Measurements from ENCODE around the gene WWOX.

- TF ChIP-seq CTCF (IDR thresholded peaks at IDR 0.05; ENCODE audit: insufficient read depth, low read depth, low read length) (no peak), EZH2 (IDR thresholded peaks at IDR 0.05; ENCODE audit: insufficient read depth, low read length) (no peak)
Measured at GRCh38 chr16:78768718-78769117, 669.3 kb downstream of the WWOX start.
